ENCODE data around the gene CRACDL.

Gene CRACDL

DNA sequence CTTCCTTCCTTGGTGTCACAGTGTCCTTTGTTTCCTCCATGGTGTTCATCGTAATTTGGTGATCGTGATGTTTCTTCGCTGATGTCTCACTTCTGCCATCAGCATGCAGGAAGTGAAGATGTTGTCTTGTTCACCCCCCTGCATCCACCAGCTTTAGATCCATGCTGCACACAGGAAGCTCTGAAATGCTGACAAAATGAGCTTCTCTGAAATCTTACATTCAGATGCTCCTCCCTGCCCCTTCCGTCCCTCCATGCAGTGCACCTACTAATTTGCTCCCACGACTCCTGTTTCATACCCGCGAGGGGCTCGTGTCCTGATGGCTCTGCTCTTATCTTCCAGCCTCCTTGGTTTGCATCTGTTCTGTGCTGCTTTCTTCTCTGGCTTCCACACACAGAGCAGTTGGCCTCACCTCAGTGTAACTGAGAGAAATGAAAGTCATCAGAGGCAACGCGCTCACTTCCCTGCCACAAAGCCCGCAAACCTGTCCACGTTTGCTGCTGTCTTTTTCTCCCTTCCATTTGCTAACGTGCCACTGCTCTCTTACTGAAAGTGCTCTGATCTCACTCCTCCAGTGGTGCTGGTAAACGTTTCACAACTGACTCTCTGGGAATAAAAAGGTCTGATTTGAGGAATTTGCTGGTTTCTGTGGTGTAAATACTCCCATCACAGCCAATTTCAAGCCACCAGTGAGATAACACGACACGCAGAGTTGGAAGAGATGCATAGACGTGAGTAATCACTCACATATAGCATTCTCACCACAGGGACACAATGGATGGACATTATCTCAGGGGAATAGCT is 164.1 kb downstream of the CRACDL start:
- DNase-seq (ENCODE audit: insufficient read length) (peak; percentile 41), FAIRE-seq (peak; percentile 89)
- TF ChIP-seq POLR2A (IDR thresholded peaks at IDR 0.05; ENCODE audit: low read depth, low read length) (peak; percentile 53; the same call in 1 of the 2 replicates), TAF1 (IDR thresholded peaks at IDR 0.05; ENCODE audit: borderline replicate concordance, low read depth, low read length) (peak; percentile 55; the same call in 1 of the 2 replicates), POLR2AphosphoS5 (IDR thresholded peaks at IDR 0.05; ENCODE audit: low read depth, low read length) (peak; percentile 28; the same call in 1 of the 2 replicates)

GRCh38 chr2:98771264-98771663 is 164.8 kb downstream of the CRACDL start:
- no peak for TF ChIP-seq POLR2A (IDR thresholded peaks at IDR 0.05; ENCODE audit: low read depth, low read length)
- TF ChIP-seq POLR2AphosphoS5 (IDR thresholded peaks at IDR 0.05; ENCODE audit: low read depth, low read length): no peak
- no peak for TF ChIP-seq TAF1 (IDR thresholded peaks at IDR 0.05; ENCODE audit: borderline replicate concordance, low read depth, low read length)
- DNase-seq (ENCODE audit: insufficient read length): no peak
- no peak for FAIRE-seq

GRCh38 chr2:98769784-98770183 is 166.2 kb downstream of the CRACDL start:
- DNase-seq (ENCODE audit: insufficient read length) (no peak), FAIRE-seq (no peak)
- no peak for TF ChIP-seq TAF1 (IDR thresholded peaks at IDR 0.05; ENCODE audit: borderline replicate concordance, low read depth, low read length)
- no peak for TF ChIP-seq POLR2A (IDR thresholded peaks at IDR 0.05; ENCODE audit: low read depth, low read length)
- TF ChIP-seq POLR2AphosphoS5 (IDR thresholded peaks at IDR 0.05; ENCODE audit: low read depth, low read length): no peak

- FAIRE-seq (no peak), DNase-seq (ENCODE audit: insufficient read length) (no peak)
- TF ChIP-seq POLR2AphosphoS5 (IDR thresholded peaks at IDR 0.05; ENCODE audit: low read depth, low read length): no peak
- no peak for TF ChIP-seq TAF1 (IDR thresholded peaks at IDR 0.05; ENCODE audit: borderline replicate concordance, low read depth, low read length)
- TF ChIP-seq POLR2A (IDR thresholded peaks at IDR 0.05; ENCODE audit: low read depth, low read length): no peak
Observed at GRCh38 chr2:98769114-98769476, 166.9 kb downstream of the CRACDL start.

DNA sequence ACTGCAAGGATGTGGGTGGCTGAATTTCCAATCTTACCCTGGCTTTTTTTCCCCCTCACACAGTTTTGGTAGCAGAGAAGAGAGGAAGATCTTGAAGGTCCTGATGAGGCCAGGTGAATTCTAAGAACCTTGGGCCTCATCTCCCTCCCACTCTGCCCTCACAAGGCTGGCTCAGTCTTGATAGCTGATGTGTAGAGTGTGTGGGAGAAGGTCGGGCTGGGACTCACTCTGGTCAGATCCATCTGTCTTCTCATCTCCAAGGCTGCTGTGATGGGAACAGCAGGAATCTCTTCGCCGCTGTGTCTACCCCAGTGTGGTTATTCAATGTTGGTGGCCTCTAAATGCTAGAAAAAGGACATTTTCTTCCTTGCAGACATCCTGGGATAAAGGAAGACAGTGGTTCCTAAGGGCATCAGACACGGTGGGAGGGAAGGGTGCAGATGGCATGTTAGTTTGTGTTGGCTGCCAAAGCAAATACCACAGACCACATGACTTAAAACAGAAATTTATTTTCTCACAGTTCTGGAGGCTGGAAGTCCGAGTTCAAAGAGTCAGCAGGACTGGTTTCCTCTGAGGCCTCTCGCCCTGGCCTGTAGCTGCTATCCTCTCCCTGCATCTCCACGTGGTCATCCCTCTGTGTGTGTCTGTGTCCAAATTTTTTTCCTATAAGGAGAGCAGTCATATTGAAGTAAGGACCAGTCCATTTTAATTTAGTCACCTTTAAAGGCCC is 167.5 kb downstream of the CRACDL start:
- DNase-seq (ENCODE audit: insufficient read length) (no peak), FAIRE-seq (no peak)
- no peak for TF ChIP-seq POLR2A (IDR thresholded peaks at IDR 0.05; ENCODE audit: low read depth, low read length)
- TF ChIP-seq POLR2AphosphoS5 (IDR thresholded peaks at IDR 0.05; ENCODE audit: low read depth, low read length): no peak
- TF ChIP-seq TAF1 (IDR thresholded peaks at IDR 0.05; ENCODE audit: borderline replicate concordance, low read depth, low read length): no peak

DNA sequence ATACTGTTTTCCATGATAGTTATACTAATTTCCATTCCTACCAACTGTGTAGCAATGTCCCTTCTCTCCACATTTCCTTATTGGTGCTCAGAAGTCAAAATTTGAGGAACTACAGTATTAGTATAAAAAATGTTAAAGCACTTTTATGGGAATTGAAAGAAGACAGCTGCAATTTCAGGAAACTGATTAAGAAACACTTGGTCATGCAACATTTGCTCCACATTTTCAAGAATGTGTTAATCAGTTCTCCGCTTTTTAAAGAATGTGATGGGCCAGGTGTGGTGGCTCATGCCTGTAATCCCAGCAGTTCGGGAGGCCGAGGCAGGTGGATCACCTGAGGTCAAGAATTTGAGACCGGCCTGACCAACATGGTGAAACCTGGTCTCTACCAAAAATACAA is 171.5 kb downstream of the CRACDL start:
- TF ChIP-seq POLR2AphosphoS5 (IDR thresholded peaks at IDR 0.05; ENCODE audit: low read depth, low read length) (no peak), TAF1 (IDR thresholded peaks at IDR 0.05; ENCODE audit: borderline replicate concordance, low read depth, low read length) (no peak), POLR2A (IDR thresholded peaks at IDR 0.05; ENCODE audit: low read depth, low read length) (no peak)
- DNase-seq (ENCODE audit: insufficient read length) (no peak), FAIRE-seq (no peak)

DNA sequence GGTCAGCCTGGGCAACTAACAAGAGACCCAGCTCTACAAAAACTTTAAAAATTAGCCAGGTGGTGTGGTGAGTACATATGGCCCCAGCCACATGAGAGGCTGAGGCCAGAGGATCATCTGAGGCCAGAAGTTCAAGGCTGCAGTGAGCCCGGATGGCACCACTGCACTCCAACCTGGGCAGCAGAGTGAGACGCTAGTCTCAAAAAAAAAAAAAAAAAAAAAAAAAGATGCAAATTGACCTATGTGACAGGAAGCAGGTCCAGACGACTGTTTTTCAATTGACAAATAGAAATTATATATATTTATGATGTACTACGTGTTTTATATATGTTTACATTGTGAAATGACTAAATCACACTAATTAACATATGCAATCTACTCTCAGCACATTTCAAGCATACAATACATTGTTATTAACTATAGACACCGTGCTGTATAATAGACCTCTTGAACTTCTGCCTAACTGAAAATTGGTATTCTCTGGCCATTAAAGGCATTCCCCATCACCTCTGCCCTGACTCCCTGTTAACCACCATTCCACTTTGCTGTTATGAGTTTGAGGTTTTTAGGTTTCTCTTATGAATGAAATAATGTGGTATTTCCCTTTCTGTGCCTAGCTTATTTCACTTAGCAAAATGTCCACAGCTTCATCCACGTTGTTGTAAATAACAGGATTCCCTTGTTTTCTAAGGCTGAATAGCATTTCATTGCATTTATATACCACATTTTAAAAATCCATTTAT is 172.6 kb downstream of the CRACDL start:
- no peak for FAIRE-seq
- TF ChIP-seq TAF1 (IDR thresholded peaks at IDR 0.05; ENCODE audit: borderline replicate concordance, low read depth, low read length) (no peak), POLR2AphosphoS5 (IDR thresholded peaks at IDR 0.05; ENCODE audit: low read depth, low read length) (no peak), POLR2A (IDR thresholded peaks at IDR 0.05; ENCODE audit: low read depth, low read length) (no peak)

GRCh38 chr2:98761909-98762308 is 174.1 kb downstream of the CRACDL start:
- no peak for TF ChIP-seq POLR2AphosphoS5 (IDR thresholded peaks at IDR 0.05; ENCODE audit: low read depth, low read length)
- TF ChIP-seq POLR2A (IDR thresholded peaks at IDR 0.05; ENCODE audit: low read depth, low read length): no peak
- no peak for TF ChIP-seq TAF1 (IDR thresholded peaks at IDR 0.05; ENCODE audit: borderline replicate concordance, low read depth, low read length)
- FAIRE-seq (no peak), DNase-seq (ENCODE audit: insufficient read length) (no peak)

More for the DNA sequence above, 172.6 kb downstream of the CRACDL start:
- DNase-seq (ENCODE audit: insufficient read length): no peak

DNA sequence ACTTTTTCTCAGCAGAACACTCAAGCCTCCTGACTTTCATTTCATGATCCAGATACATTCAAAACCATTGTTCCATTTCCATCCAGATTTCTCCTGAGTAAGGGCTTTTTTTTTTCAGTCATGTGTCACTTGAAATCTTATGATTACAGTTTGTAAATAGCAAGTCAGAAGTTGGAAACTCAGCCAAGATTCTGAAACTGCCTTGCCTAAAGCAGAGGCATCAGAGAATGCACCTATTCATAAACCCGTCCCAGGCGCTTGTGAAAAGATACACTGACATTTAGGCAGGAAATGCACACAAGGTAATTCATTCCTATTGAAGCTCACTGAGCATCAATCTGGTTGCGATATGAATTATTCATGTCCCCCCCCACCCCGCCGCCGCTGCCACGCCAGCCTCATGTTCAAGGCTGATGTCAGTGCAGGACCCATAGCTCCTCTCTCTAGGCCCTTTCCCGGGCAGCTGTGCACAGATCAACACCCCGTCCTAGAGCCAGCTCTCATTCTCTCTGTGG is 174.7 kb downstream of the CRACDL start:
- FAIRE-seq (no peak), DNase-seq (ENCODE audit: insufficient read length) (no peak)
- TF ChIP-seq POLR2A (IDR thresholded peaks at IDR 0.05; ENCODE audit: low read depth, low read length): no peak
- TF ChIP-seq TAF1 (IDR thresholded peaks at IDR 0.05; ENCODE audit: borderline replicate concordance, low read depth, low read length): no peak

- FAIRE-seq (no peak), DNase-seq (ENCODE audit: insufficient read length) (no peak)
- TF ChIP-seq POLR2AphosphoS5 (IDR thresholded peaks at IDR 0.05; ENCODE audit: low read depth, low read length): no peak
- TF ChIP-seq TAF1 (IDR thresholded peaks at IDR 0.05; ENCODE audit: borderline replicate concordance, low read depth, low read length): no peak
- TF ChIP-seq POLR2A (IDR thresholded peaks at IDR 0.05; ENCODE audit: low read depth, low read length): no peak
Observed at GRCh38 chr2:98759827-98760625, 176.0 kb downstream of the CRACDL start.

Measured in GM12892 (cell line).